Erythroblast (primary cell): ENCODE measurements around the gene TJP1.

ENCODE experiments used
- GATA1 ChIP-seq: IDR thresholded peaks from 2 replicates; pipeline ENCODE4 v1.6.1; 2011; ENCODE audit warnings: low read depth, mild to moderate bottlenecking, control low read depth, low read length, moderate library complexity
- POLR2A ChIP-seq: IDR thresholded peaks from 2 replicates; pipeline ENCODE4 v1.6.1; 2011; ENCODE audit warnings: mild to moderate bottlenecking, low read length

GRCh38 chr15:29842290-29842689, 20.0 kb upstream of the TJP1 start:
- TF ChIP-seq POLR2A (no peak), GATA1 (no peak)
